HG03520 (cell line): Measurements from ENCODE around the gene EXTL1.

Experiments
- ATAC-seq: cut with Tn5 transposase; IDR thresholded peaks from one replicate; pipeline ENCODE4 v1.9.1; 2021; ENCODE audit warnings: mild to moderate bottlenecking, moderate library complexity; ENCODE audit not compliant: unreplicated experiment

EXTL1 gene

DNA sequence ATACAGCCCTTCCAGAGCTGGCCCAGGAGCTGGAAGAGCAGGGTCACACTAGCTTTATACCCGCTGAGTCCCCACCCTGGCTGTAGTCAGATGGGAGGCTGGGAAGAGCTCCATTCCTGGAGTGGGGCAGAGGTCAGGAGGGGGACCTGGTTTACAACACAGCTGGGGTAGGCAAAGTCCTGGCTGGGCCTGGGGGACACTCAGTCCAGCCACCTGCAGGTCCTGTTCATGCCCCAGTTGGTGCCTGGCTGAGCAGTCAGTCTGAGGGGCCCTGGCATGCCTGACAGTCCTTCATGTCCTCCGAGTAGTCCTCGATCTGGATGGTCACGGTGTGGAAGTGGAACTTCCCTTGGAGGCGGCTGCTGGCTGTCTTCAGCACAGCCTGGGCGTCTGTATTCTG lies 17.3 kb downstream of the EXTL1 start:
- no peak for ATAC-seq

DNA sequence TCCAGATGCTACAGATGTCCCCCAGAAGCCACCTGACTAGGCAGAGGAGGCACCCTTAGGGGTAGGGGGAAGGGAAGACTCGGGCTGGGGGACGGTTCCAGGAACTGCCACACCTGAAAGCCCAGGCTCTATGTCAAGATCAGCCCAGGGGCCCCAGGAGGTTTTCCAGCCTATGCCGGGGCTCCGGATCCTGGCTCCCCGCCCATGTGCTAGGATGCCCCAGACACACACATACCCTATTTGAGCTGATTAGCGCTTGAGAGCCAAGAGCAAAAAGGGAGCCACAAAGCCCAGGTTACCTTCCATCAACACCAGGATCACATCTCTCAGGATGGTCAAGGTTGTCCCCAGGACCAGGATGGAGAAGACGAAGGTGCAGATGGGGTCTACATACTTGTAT lies 19.8 kb downstream of the EXTL1 start:
- ATAC-seq: no peak

GRCh38 chr1:26041978-26042377 lies 20.4 kb downstream of the EXTL1 start:
- no peak for ATAC-seq

- ATAC-seq: no peak
These were observed 22.2 kb downstream of the EXTL1 start for GRCh38 chr1:26043765-26044164.

DNA sequence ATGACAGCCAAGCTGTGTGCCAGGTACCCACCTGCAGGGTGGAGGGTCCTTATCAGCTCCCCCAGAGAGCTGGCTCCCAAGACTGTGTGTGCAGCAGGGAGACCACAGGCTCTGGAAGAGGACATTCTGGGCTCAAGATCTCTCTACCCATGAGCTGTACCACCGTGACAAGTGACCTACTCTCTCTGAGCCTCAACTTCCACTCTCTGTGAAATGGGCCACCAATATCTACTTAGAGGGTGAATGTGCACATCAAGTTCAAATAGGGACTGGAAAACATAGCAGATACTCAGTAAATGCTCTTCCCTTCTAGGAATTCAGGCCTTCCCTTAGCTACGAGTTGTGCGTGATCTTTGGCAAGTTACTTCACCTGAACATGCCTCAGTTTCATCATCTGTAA lies 22.8 kb downstream of the EXTL1 start:
- no peak for ATAC-seq

- ATAC-seq: no peak
These were observed 23.6 kb downstream of the EXTL1 start for GRCh38 chr1:26044971-26045721.

DNA sequence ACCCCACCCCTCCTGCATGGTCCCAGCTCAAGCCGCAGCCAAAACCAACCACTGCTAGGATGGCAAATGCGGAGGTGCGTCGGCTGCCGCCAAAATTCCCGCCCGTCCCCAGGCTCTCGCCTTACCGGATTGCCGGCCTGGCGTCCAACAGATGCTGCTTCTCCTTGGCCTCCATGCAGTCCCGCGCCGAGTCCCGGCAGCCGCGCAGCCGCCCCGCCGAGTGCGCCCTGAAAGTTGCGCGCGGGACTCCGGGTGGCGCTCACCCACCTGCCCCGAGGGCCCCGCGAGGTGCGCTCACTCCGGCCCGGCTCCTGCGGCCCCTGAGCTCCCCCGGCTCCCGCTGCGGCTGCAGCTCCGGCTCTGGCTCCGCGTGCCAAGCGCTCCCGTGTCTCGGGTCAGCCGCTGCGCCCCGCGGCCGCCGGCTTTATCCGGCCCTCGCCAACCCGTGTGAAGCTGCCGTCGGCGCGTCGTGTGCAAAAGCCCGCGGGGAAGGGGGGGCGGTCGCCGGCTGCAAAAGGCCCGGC lies 24.2 kb downstream of the EXTL1 start, which contains the start of gene SLC30A2:
TSS of gene SLC30A2 (minus strand) at position 397 of the 524 bp plus-strand sequence. CDS start at position 175, 222 bp downstream.
- no peak for ATAC-seq

DNA sequence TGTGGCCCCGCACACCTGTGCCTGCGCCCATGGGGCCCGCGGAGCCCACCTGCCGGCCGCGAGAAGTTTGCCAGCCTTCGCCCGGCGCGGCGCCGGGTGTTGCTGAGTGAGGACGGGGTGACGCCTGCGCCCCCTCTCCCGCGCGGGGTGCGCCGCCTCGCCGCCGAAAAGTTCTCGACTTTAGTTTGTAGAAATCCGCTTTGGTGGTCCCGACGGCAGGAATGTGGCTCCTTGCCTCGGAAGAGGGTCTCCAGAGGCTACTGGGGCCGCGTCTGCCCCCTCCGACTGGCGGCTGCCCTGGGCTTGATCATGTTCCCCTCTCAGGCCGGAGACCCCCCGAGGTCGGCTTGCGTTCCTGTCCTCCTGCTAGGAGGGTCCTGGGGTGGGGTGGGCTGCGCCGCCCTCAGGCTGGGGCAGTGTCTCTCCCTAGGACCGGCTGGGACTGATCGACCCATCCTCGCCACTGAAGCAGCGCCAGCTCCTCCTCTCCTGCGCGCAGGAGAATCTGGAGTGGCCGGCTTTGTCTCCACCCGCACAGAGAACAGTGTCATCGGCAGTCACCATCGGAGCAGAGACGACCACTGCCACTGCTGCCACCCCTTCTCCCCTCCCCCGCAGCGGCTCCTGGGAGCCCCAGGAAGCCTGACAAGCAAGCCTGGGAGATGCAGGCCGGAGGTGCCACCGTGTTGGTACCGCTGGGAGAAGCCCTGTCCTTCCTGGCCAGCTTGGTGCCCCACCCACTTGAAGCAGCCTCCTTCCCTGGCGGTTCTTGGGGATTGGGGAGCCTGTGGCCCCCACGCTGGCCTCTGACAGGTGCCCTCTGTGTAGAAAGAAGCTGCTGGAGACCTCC lies 24.9 kb downstream of the EXTL1 start:
- ATAC-seq: no peak

DNA sequence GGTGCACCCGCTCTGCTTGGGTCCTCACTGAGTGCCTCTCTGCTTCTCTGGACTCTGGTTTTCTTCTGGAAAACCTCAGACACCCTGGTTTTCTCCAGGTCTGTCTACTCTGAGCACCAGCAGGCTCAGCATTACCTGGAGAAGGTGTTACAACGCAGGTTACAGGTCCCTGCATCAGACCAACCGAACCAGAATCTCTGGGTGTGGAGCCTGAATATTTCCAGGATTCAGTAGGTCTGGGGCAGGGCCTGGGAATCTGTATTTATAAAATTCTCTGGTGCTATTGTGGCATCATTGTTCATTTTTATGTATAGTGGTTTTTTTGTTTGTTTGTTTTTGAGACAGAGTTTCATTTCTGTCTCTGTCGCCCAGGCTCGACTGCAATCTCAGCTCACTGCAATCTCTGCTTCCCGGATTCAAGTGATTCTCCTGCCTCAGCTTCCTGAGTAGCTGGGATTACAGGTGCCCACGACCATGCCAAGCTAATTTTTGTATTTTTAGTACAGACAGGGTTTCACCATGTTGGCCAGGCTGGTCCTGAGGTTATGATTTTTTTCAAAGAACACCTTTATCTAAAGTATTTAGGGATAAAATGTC lies 25.8 kb downstream of the EXTL1 start:
- ATAC-seq: no peak

GRCh38 chr1:26049531-26050247 lies 28.1 kb downstream of the EXTL1 start:
- ATAC-seq: no peak

GRCh38 chr1:26050248-26050640 lies 28.7 kb downstream of the EXTL1 start:
- no peak for ATAC-seq

- ATAC-seq: no peak
These were observed 32.4 kb downstream of the EXTL1 start for GRCh38 chr1:26053718-26054560.

DNA sequence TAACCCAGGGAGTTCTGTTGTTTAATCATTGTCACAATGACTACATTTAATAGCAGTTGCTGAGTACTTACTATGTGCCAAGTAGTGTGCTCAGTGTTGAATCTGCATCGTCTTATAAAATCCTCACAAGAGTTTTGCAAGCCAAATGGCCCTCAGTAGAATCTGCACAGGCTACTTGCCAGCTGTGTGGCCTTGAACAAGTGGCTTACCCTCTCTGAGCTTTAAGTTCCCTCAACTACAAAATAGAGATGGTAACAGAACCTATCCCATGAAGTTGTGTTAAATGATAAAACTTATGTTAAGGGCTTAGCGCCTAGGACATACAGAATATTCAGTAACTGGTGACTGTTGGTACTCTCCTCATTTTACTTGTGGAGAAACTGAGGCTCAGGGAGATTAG lies 33.5 kb downstream of the EXTL1 start:
- no peak for ATAC-seq

- no peak for ATAC-seq
These were observed 35.6 kb downstream of the EXTL1 start for GRCh38 chr1:26057189-26057588.

- ATAC-seq: no peak
These were observed 36.5 kb downstream of the EXTL1 start for GRCh38 chr1:26058052-26058595.

DNA sequence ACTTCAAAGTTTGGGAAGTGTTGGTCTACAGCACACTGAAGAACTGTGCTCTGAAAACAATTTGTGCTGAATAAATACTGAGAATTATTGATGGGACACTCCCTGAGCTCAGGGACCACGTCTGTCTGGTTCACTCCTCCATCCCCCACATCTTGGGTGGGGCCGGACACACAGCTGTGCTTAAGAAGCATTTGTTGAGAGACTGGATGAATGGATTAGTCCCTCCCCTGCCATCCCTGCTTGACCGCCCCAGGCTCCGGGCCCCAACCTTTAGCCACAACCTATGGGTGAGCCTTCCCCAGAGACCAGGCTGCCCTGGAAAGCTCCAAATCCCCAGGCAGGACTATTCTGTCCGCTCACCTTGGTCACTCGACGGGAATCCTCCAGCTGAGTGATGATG lies 38.3 kb downstream of the EXTL1 start:
- ATAC-seq: no peak

DNA sequence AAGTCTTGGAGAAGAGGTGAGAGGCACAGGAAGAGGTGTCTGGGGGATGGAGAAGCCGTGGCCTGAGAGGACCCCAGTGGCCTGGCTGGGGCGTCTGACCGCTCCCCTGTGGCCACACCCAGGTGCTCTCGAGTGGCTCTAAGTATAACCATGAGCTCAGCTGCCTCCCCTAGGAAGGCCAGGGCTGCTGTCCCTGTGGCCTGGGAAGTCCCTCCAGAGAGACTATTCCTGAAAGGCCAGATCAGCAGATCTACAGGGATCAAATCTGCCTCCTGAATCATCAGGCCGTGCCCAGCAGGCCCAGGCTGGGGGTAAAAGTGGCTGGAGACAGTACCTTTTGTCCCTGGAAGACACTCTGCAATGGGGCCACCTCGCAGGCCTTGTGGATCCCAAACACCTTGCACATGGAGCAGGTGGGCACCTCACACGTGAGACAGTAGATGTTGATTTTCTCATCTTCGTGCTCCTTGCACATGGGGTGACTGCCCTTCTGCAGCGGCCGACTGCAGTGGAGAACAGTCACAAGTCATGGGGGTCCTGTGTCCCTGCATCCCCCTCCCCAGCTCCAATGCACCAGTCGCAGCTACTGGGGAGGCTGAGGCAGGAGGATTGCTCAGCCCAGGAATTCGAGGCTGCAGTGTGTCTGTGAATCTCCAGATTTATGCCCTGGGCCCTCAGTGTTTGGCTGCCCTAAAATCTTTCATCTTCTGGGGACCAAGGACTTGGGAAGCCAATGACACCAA lies 39.4 kb downstream of the EXTL1 start:
- ATAC-seq: no peak

GRCh38 chr1:26064553-26064952 lies 43.0 kb downstream of the EXTL1 start:
- no peak for ATAC-seq

DNA sequence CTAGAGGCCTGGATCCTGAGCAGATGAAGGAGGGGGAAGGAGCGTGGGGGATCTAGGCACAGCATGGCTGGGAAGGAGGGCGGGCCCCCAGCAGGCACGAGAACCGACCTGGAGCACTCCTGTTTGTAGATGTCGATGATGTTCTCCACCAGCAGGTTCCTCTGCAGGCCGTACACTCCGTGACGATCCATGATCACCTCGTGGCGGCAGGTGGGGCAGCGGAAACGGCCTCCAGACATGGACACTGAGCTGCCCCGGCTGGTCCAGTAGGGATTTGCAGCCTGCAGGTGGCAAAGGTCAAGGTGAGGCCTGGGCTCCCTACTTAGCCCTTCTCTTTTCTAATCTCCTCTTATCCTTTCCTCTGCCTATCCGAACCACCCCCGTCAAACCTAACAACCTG lies 44.6 kb downstream of the EXTL1 start:
- no peak for ATAC-seq
